ENCODE measurements around the gene NOTCH3. TPM values are rescaled to one million over a fixed set of nuclear protein-coding genes. Genes with fewer than 3 reads are reported as not detected.

NOTCH3 gene
- total RNA-seq, 6 experiments from 2014 or later: 3.4 to 18.0 (median 13.1) TPM

DNA sequence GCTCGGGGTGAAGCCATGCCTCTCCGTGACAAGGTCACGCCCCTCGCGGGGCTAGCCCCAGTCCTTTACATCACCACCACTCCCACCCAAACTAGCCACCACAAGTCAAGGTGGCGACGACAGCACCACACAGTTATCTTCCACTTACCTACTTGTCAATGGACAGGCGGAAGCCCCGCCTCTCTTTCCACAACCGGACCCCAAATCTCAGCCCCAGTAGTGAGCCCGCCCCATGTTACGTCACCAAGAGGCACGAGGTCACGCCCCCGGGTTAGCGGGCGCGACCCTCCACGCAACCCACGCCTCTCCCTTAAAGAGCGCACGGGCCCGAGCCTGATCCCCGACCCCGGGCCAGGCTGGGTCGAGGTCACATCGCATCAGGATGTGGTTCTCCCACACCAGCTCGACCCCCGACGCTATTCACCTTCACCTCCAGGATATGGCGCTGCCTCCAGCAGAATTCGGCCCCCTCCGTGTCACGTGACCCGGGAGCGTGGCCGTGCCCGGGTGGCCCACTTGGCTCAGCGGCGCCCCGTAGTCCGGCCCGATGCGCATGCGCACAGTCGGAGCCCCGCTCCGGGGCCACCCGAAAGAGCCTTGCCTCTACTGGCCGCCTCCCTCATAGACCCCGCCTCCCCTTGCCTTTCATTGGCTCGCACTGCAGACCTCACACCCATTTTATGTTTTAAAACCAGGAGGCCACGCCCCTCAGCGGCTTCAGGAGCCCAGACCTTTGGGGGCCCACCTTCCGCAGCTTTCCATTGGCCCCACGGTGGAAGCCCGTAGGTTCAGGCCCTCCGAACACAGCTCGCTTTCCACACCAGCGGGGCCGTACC, 75.3 kb downstream of the NOTCH3 start:
- Mint-ChIP-seq H3K27me3 (ENCODE audit: insufficient read depth) (no peaks in the 10 kb centered on the region; the same call in 1 of the 2 replicates), H3K9me3 (no peaks in the 10 kb centered on the region), H3K4me1 (ENCODE audit: low read depth) (peaks cover 30% of the 10 kb centered on the region), H3K36me3 (ENCODE audit: low read depth) (peaks cover 7% of the 10 kb centered on the region; the same call in 1 of the 2 replicates), H3K4me3 (peak overlapping the region; percentile 98), H3K27ac (peak overlapping the region; percentile 92)
- DNase-seq: peak; percentile 96
- TF ChIP-seq, protein P1, sequence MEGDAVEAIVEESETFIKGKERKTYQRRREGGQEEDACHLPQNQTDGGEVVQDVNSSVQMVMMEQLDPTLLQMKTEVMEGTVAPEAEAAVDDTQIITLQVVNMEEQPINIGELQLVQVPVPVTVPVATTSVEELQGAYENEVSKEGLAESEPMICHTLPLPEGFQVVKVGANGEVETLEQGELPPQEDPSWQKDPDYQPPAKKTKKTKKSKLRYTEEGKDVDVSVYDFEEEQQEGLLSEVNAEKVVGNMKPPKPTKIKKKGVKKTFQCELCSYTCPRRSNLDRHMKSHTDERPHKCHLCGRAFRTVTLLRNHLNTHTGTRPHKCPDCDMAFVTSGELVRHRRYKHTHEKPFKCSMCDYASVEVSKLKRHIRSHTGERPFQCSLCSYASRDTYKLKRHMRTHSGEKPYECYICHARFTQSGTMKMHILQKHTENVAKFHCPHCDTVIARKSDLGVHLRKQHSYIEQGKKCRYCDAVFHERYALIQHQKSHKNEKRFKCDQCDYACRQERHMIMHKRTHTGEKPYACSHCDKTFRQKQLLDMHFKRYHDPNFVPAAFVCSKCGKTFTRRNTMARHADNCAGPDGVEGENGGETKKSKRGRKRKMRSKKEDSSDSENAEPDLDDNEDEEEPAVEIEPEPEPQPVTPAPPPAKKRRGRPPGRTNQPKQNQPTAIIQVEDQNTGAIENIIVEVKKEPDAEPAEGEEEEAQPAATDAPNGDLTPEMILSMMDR (IDR thresholded peaks at IDR 0.05): peak; percentile 35; the same call in 1 of the 2 replicates

- no peak for DNase-seq
- Mint-ChIP-seq H3K27ac (peak overlapping the region; percentile 92), H3K27me3 (ENCODE audit: insufficient read depth) (no peaks in the 10 kb centered on the region; the same call in 1 of the 2 replicates), H3K9me3 (no peaks in the 10 kb centered on the region), H3K4me1 (ENCODE audit: low read depth) (peaks cover 30% of the 10 kb centered on the region), H3K36me3 (ENCODE audit: low read depth) (peaks cover 7% of the 10 kb centered on the region; the same call in 1 of the 2 replicates), H3K4me3 (peak overlapping the region; percentile 98)
- TF ChIP-seq, protein P1 (IDR thresholded peaks at IDR 0.05): no peak
Observed at GRCh38 chr19:15124572-15125231, 76.1 kb downstream of the NOTCH3 start.

- H3K4me1 Mint-ChIP-seq (ENCODE audit: low read depth): peaks cover 30% of the 10 kb centered on the region
- no peak for DNase-seq
- peaks cover 9% of the 10 kb centered on the region; the same call in 1 of the 2 replicates for H3K36me3 Mint-ChIP-seq (ENCODE audit: low read depth)
- TF ChIP-seq, protein P1 (IDR thresholded peaks at IDR 0.05): no peak
- peak overlapping the region; percentile 98 for H3K4me3 Mint-ChIP-seq
- H3K9me3 Mint-ChIP-seq: no peaks in the 10 kb centered on the region
- peak overlapping the region; percentile 92 for H3K27ac Mint-ChIP-seq
- H3K27me3 Mint-ChIP-seq (ENCODE audit: insufficient read depth): no peaks in the 10 kb centered on the region; the same call in 1 of the 2 replicates
Observed at GRCh38 chr19:15123900-15124299, 76.9 kb downstream of the NOTCH3 start.

- no peak for DNase-seq
- Mint-ChIP-seq H3K27ac (no peak overlapping the region), H3K4me1 (ENCODE audit: low read depth) (peaks cover 26% of the 10 kb centered on the region), H3K27me3 (ENCODE audit: insufficient read depth) (no peaks in the 10 kb centered on the region; the same call in 1 of the 2 replicates), H3K36me3 (ENCODE audit: low read depth) (peaks cover 16% of the 10 kb centered on the region), H3K9me3 (no peaks in the 10 kb centered on the region), H3K4me3 (0 out of 2 replicates have a peak overlapping the region, but pooled peaks have one; percentile 98)
- TF ChIP-seq, protein P1 (IDR thresholded peaks at IDR 0.05): no peak
Observed at GRCh38 chr19:15123031-15123890, 77.5 kb downstream of the NOTCH3 start.

Data from HFFc6 (cell line).